Stimulated activated CD8-positive, alpha-beta memory T cell treated with anti-CD3 and anti-CD28 coated beads, Interleukin-4, amount 100 ng/mL, for 4 hours (primary cell): ENCODE data around the gene ACTN3.
"Not testable (repeated sequence)": the region's sequence is repeated elsewhere in the genome, so short reads cannot be mapped to it uniquely, and the experiment has no call there.

Experiments used
- DNase-seq, 2 donors: peaks; one replicate each; pipeline ENCODE4 v3.0.0-alpha.2; 2020; ENCODE audit warnings: low read depth in 2 of 2, low spot score in 1 of 2

Gene ACTN3

GRCh38 chr11:66595245-66595904, 48.7 kb downstream of the ACTN3 start:
- DNase-seq = no peak

DNA sequence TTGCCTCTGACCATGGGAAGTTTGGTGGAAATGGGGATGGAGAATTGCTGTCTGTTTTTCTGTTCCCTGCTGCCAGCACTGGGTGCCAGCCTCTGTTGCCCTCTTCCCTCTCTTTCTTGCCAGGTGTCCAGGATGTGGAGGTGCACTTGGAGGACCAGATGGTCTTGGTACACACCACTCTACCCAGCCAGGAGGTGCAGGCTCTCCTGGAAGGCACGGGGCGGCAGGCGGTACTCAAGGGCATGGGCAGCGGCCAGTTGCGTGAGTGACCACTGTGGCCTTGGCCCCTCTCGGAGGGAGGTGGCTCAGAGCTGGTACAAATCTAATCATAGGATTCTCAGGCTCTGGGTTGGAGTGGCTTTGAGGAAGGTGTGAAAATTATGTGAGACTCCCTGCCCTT, 52.3 kb downstream of the ACTN3 start:
- DNase-seq = no peak

- DNase-seq = no peak
Measured at GRCh38 chr11:66600219-66600618, 53.5 kb downstream of the ACTN3 start.

DNA sequence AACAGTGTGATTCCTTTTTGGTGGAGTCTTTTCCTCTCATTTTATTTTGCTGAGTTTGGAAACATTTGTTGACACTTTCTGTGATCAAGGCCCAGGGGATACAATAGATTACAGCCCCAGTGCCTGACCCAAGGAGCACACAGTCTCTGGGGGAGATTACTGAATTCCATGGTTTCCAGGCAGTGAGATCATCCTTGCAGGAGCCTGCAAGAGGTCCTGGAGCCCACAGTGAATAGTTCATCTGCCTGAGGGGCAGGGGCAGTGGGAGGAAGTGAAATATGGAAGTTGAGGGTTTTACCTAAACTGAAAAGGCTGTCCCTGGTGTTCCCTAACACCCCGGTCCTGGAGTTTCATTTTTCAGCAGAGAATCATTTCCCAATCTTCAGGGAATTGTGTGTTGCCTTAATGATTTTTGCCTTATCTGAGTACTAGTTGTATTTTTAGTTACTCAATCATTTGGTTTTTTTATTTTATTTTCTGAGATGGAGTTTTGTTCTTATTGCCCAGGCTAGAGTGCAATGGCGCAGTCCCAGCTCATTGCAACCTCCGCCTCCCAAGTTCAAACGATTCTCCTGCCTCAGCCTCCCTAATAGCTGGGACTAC, 54.0 kb downstream of the ACTN3 start:
- DNase-seq = no peak

- DNase-seq = no peak
Measured at GRCh38 chr11:66603072-66603471, 56.4 kb downstream of the ACTN3 start.

DNA sequence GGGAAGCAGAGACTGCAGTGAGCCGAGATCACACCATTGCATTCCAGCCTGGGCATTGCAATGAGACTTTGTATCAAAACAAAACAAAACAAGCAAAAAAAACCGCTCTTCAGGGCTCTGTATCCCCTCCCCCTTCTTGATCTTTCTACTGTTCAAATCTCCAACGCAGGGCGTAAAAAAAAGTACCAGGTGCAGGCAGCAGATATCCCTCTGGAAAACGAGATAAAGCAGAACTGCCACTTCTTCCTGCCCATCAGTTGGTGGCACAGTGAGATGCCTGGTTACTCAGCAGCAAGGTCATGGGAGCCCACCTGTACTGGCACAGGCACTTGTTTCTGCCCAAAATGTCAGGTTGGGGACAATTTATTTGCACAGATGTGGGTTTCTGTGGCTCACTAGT, 57.5 kb downstream of the ACTN3 start:
- no peak for DNase-seq

GRCh38 chr11:66606608-66607007, 59.9 kb downstream of the ACTN3 start:
- DNase-seq = not testable (repeated sequence)

- no peak for DNase-seq
Measured at GRCh38 chr11:66607126-66607834, 60.6 kb downstream of the ACTN3 start.

GRCh38 chr11:66609721-66610617, 63.3 kb downstream of the ACTN3 start:
- no peak for DNase-seq

- no peak for DNase-seq
Measured at GRCh38 chr11:66612458-66612857, 65.8 kb downstream of the ACTN3 start.
